ENCODE data around the gene ZNF143. TPM values are rescaled to one million over a fixed set of nuclear protein-coding genes. Genes with fewer than 3 reads are reported as not detected.
A peak's percentile ranks its signal among the peaks of the same experiment; 100 is the strongest.

ZNF143 gene
- total and polyA plus RNA-seq, 2 of the 13 experiments (the other 11 are each of a cell fraction or from before 2014, with no cell fraction given): 22.4 to 35.6 TPM

- in situ Hi-C loops (cut with HindIII; ENCODE audit: extremely low pct_ligation_motif_present, low pct_unique_long_range_greater_than_20kb): no loop called here
- no peaks in the 10 kb centered on the region for H3K9me3 ChIP-seq (ENCODE audit: low read length)
- CTCF ChIA-PET (ENCODE audit: low intra/inter-chr PET ratio, low total read pairs): no interaction called here
Measured at GRCh38 chr11:9428706-9429105, 32.1 kb upstream of the ZNF143 start.

More at GRCh38 chr11:9428706-9429105, 32.1 kb upstream of the ZNF143 start:
- ATAC-seq (peak; percentile 75), FAIRE-seq (no peak), DNase-seq (ENCODE audit: low spot score) (peak; percentile 22)
- Histone ChIP-seq H4K20me1 (ENCODE audit: insufficient read depth, low read length) (no peaks in the 10 kb centered on the region), H3K79me2 (ENCODE audit: insufficient read depth, low read length) (peaks cover 2% of the 10 kb centered on the region), H3K36me3 (replicated peaks in 1 of 2; ENCODE audit: control insufficient read depth in 1 of 2, insufficient read depth in 2 of 2, low read length in 2 of 2) (peaks cover 10 to 77% of the 10 kb centered on the region in 2 experiments), H2AFZ (ENCODE audit: low read length) (no peak overlapping the region), H3K4me3 (replicated peaks in 1 of 3; ENCODE audit: insufficient read depth in 1 of 3, low read depth in 2 of 3, low read length in 3 of 3) (no peak overlapping the region), H3K27ac (ENCODE audit: extremely low read length, insufficient read depth, low read length) (no peak overlapping the region), H3K4me2 (ENCODE audit: low read depth, low read length) (no peak overlapping the region), H3K27me3 (ENCODE audit: control insufficient read depth in 1 of 2, insufficient read depth in 2 of 2, low read length in 2 of 2) (no peaks in the 10 kb centered on the region), H3K4me1 (ENCODE audit: insufficient read depth, low read length) (no peaks in the 10 kb centered on the region), H3K9ac (ENCODE audit: insufficient read depth, low read depth, low read length) (no peak overlapping the region)
- WGBS (ENCODE audit: low lambda C conversion rate): 79% methylated on average over 1 of the region's 1 CpG
- TF ChIP-seq TCF7L2 (IDR thresholded peaks at IDR 0.05; ENCODE audit: low read depth, low read length): no peak
- no peak for TF ChIP-seq MTA1 (CRISPR knock-in tag; IDR thresholded peaks at IDR 0.05; ENCODE audit: borderline replicate concordance)
- no peak for TF ChIP-seq YEATS4 (CRISPR knock-in tag; IDR thresholded peaks at IDR 0.05; ENCODE audit: borderline replicate concordance)
- TF ChIP-seq ZNF510 (CRISPR knock-in tag; IDR thresholded peaks at IDR 0.05; ENCODE audit: low read depth): no peak
- TF ChIP-seq ZNF556 (CRISPR knock-in tag; IDR thresholded peaks at IDR 0.05; ENCODE audit: borderline replicate concordance): no peak
- no peak for TF ChIP-seq THYN1 (CRISPR knock-in tag; IDR thresholded peaks at IDR 0.05; ENCODE audit: borderline replicate concordance, low read depth)
- no peak for TF ChIP-seq TFDP2 (CRISPR knock-in tag; IDR thresholded peaks at IDR 0.05)
- no peak for TF ChIP-seq SKI (IDR thresholded peaks at IDR 0.05; ENCODE audit: partially characterized antibody)
- TF ChIP-seq NFE2 (CRISPR knock-in tag; IDR thresholded peaks at IDR 0.05): no peak
- TF ChIP-seq ZNF276 (CRISPR knock-in tag; IDR thresholded peaks at IDR 0.05; ENCODE audit: low read depth): no peak
- no peak for TF ChIP-seq ZFP1 (CRISPR knock-in tag; IDR thresholded peaks at IDR 0.05)
- TF ChIP-seq ZBTB21 (CRISPR knock-in tag; IDR thresholded peaks at IDR 0.05): no peak
- BruUV-seq (replicated peaks): no TSS peak
- POLR2A ChIA-PET: no interaction called here
- intact Hi-C loops (cut with micrococcal nuclease; ENCODE audit: unreplicated experiment): no loop called here
